Loucy (cell line): ENCODE measurements around the gene DNLZ.

Experiments used
- EZH2phosphoT487 ChIP-seq: fragments of 200-600 bp; IDR thresholded peaks from 2 replicates; pipeline ENCODE4 v1.6.1; 2018; ENCODE audit warnings: antibody characterized with exemption, mild to moderate bottlenecking, moderate library complexity, borderline replicate concordance
- TF ChIP-seq, protein P1 (sequence below): fragments of 200-600 bp; sonication (generic); conservative IDR thresholded peaks from 2 replicates; pipeline ENCODE4 v1.5.1; 2014; ENCODE audit warnings: mild to moderate bottlenecking, antibody characterized with exemption, low read length

DNA sequence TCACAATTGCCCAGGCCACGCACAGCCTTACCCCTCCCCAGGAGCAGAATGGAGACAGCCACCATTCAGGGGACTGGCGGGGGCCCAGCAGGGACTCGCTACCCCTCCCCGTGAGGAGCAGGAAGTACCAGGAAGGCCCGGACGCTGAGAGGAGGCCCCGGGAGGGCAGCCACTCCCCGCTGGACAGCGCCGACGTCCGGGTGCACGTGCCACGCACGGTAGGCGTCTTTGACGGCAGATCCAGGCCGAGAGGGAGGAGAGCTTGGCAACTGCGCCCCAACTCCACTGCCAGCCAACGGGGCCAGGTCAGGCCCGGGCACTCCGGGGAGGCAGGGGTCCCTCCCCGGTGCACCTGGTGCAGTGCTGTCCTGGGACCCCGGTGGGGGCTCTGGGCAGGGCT lies 14.0 kb downstream of the DNLZ start:
- no peak for TF ChIP-seq EZH2phosphoT487
- TF ChIP-seq, protein P1, sequence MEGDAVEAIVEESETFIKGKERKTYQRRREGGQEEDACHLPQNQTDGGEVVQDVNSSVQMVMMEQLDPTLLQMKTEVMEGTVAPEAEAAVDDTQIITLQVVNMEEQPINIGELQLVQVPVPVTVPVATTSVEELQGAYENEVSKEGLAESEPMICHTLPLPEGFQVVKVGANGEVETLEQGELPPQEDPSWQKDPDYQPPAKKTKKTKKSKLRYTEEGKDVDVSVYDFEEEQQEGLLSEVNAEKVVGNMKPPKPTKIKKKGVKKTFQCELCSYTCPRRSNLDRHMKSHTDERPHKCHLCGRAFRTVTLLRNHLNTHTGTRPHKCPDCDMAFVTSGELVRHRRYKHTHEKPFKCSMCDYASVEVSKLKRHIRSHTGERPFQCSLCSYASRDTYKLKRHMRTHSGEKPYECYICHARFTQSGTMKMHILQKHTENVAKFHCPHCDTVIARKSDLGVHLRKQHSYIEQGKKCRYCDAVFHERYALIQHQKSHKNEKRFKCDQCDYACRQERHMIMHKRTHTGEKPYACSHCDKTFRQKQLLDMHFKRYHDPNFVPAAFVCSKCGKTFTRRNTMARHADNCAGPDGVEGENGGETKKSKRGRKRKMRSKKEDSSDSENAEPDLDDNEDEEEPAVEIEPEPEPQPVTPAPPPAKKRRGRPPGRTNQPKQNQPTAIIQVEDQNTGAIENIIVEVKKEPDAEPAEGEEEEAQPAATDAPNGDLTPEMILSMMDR, result no peak
